HL-60 (cell line): ENCODE data around the gene ZBTB7C.

ENCODE experiments used
- DNase-seq, 2 experiments: peaks; one replicate each; pipeline ENCODE4 v3.0.0-alpha.2; 2010 to 2020; ENCODE audit warnings: low read depth in 1 of 2, low spot score in 1 of 2
- H3K27ac ChIP-seq: fragments of 250-450 bp; sonication (Bioruptor Pico); replicated peaks from 2 replicates; pipeline ENCODE4 v1.5.1; 2020; ENCODE audit warnings: mild to moderate bottlenecking, moderate library complexity
- H3K27me3 ChIP-seq: fragments of 250-450 bp; sonication (Bioruptor Pico); 2 replicates; pipeline ENCODE4 v1.5.1; 2021; ENCODE audit warnings: mild to moderate bottlenecking, moderate library complexity; ENCODE audit not compliant: insufficient read depth, poor library complexity, severe bottlenecking
- H3K4me3 ChIP-seq: replicated peaks from 2 replicates; pipeline ENCODE4 v1.5.1; 2011; ENCODE audit warnings: mild to moderate bottlenecking, control low read depth, low read length; ENCODE audit not compliant: insufficient read depth
- GABPA ChIP-seq: IDR thresholded peaks from 2 replicates; pipeline ENCODE4 v1.6.1; 2012; ENCODE audit warnings: low read depth
- POLR2AphosphoS5 ChIP-seq: IDR thresholded peaks from 2 replicates; pipeline ENCODE4 v1.6.1; 2012; ENCODE audit warnings: low read depth
- SPI1 ChIP-seq: IDR thresholded peaks from 2 replicates; pipeline ENCODE4 v1.6.1; 2012; ENCODE audit warnings: low read depth, mild to moderate bottlenecking, borderline replicate concordance
- long read RNA-seq: library from polyadenylated mRNA; unstranded; transcript quantifications from one replicate; pipeline ENCODE4 v2.0.0, GENCODE V29; 2020
- TF ChIP-seq, protein P1 (sequence below): IDR thresholded peaks from 2 replicates; pipeline ENCODE4 v1.6.1; 2012; ENCODE audit warnings: low read depth; ENCODE audit not compliant: insufficient replicate concordance
- TF ChIP-seq, protein P2 (sequence below): IDR thresholded peaks from one replicate; pipeline ENCODE4 v1.5.1; 2011; ENCODE audit warnings: low read length, control low read depth, inconsistent platforms; ENCODE audit not compliant: insufficient read depth

ZBTB7C gene
- long read RNA-seq, partial matches to known transcripts = 0 of 2 reads
- long read RNA-seq, other reads (novel, unspliced or antisense) = 2 of 2 reads

DNA sequence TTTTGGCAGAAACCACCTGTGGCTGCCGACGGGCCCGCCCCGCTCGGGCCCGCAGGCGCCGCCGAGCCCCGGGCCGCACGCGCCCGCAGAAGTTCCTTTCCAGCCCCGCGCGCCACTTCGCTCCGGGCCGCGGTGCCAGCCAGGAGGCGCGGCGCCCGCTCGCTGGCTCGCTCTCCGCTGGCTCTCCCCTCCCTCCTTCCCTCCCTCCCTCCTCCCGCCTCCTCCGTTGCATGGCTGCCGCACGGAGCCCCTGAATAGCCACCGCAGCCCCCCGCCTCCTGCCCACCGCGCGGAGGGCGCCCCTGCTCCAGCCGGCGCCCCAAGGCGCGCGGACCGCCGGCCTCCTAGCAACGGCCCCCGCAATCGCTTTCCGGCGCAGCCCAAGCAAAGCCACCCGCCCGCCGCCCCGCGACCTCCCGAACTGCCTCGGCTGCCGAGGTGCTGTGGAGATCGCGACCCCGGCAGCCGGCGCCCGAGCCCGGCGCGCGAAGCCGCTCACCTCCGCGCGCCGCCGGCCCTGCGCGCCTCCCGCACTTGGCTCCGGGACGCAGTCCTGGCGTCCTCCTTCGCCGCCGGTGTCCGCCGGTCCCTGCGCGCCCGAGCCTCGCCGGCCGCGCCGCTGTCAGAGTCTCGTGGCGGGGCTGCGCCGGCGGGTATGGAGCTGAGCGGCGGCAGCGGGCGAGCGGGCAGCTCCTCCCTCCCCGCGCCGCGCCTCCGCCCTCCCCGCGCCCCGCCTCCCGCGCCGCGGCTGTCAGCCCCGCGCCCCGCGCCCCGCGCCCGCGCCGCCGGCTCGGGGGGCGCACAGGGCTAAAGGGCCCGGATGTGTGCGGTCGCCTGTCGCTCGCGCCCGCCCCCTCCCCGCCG lies at the start of gene ZBTB7C:
Gene ZBTB7C (minus strand): TSS at position 657 of the 864 bp plus-strand sequence.
- DNase-seq = no peak
- Histone ChIP-seq H3K27ac (no peak within 1 kb of the TSS), H3K4me3 (peak within 1 kb of the TSS; percentile 66), H3K27me3 (peaks cover 55% of the 10 kb centered on the region)
- TF ChIP-seq SPI1 (no peak), GABPA (no peak), POLR2AphosphoS5 (no peak)
- TF ChIP-seq, protein P1, sequence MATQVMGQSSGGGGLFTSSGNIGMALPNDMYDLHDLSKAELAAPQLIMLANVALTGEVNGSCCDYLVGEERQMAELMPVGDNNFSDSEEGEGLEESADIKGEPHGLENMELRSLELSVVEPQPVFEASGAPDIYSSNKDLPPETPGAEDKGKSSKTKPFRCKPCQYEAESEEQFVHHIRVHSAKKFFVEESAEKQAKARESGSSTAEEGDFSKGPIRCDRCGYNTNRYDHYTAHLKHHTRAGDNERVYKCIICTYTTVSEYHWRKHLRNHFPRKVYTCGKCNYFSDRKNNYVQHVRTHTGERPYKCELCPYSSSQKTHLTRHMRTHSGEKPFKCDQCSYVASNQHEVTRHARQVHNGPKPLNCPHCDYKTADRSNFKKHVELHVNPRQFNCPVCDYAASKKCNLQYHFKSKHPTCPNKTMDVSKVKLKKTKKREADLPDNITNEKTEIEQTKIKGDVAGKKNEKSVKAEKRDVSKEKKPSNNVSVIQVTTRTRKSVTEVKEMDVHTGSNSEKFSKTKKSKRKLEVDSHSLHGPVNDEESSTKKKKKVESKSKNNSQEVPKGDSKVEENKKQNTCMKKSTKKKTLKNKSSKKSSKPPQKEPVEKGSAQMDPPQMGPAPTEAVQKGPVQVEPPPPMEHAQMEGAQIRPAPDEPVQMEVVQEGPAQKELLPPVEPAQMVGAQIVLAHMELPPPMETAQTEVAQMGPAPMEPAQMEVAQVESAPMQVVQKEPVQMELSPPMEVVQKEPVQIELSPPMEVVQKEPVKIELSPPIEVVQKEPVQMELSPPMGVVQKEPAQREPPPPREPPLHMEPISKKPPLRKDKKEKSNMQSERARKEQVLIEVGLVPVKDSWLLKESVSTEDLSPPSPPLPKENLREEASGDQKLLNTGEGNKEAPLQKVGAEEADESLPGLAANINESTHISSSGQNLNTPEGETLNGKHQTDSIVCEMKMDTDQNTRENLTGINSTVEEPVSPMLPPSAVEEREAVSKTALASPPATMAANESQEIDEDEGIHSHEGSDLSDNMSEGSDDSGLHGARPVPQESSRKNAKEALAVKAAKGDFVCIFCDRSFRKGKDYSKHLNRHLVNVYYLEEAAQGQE = no peak
- TF ChIP-seq, protein P2, sequence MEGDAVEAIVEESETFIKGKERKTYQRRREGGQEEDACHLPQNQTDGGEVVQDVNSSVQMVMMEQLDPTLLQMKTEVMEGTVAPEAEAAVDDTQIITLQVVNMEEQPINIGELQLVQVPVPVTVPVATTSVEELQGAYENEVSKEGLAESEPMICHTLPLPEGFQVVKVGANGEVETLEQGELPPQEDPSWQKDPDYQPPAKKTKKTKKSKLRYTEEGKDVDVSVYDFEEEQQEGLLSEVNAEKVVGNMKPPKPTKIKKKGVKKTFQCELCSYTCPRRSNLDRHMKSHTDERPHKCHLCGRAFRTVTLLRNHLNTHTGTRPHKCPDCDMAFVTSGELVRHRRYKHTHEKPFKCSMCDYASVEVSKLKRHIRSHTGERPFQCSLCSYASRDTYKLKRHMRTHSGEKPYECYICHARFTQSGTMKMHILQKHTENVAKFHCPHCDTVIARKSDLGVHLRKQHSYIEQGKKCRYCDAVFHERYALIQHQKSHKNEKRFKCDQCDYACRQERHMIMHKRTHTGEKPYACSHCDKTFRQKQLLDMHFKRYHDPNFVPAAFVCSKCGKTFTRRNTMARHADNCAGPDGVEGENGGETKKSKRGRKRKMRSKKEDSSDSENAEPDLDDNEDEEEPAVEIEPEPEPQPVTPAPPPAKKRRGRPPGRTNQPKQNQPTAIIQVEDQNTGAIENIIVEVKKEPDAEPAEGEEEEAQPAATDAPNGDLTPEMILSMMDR = no peak

DNA sequence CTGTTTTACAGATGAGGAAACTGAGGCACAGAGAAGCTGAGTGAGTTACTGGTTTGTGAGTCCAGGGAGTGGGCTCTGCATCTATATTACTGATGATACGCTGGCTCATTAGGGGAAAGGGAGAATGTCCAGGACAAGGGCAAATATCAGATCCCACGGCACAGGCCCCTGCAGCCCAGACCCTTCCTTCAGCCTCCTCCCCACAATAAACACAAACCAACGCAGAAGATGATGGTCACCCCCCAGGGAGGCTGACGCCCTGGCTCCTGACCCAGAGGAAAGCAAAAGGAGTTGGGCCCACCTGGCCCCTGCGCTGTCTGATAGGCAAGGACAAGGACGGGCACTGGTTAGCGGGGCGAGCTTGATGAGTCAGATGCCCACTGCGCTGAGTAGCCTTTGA lies 47.7 kb upstream of the ZBTB7C start:
- H3K27ac ChIP-seq = no peak overlapping the region
- no peak overlapping the region for H3K4me3 ChIP-seq
- DNase-seq = no peak
- no peak for TF ChIP-seq POLR2AphosphoS5
- TF ChIP-seq, protein P2 = no peak
- TF ChIP-seq GABPA = no peak
- TF ChIP-seq SPI1 = no peak
- TF ChIP-seq, protein P1 = no peak
- peaks cover 17% of the 10 kb centered on the region for H3K27me3 ChIP-seq

DNA sequence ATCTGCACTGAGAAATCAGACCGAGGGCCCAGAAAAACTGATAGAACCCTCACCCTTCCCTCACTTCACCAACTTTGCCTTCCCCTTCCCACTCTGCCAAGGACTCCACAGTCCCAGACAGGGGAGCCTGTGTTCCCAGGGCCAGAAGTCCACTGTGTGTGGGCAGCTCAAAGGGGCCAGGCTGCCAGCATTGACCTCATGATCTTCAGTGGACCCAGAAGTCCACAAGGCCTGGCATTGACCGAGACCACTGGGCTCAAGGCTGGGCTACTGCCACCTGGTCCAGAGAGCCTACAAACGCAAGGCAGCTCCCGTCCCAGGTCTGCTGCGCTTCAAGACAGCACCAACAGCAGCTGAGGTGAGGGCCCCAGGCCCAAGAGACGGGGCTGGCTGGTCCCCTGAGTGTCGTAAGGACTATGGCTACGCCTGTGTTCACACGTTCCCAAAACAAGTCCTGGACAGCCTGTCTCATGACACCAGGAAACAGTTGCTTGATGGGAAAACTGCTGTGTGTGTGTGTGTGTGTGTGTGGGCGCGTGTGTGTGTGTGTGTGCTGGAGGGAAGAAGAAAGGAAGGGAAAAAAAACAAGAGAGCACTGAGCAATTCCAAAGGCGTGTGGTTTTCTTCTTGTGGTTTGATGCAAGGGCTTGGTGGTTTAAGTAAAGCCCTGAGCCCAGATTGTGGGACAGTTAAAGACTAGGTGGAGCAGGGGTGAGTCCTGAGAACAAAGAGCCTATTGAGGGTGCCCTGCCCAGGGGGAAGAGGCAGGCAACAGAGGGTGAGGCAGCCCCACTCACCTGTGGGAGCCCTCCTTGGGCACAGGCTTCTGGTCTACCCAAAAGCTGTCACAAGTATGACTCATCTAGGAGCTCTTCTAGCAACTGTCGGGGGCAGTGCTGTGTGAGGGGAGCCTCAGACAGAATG lies 46.6 kb upstream of the ZBTB7C start:
- TF ChIP-seq, protein P2 = no peak
- peak; percentile 87 for TF ChIP-seq POLR2AphosphoS5
- no peak; the same call in 1 of the 2 replicates for TF ChIP-seq SPI1
- TF ChIP-seq, protein P1 = no peak
- TF ChIP-seq GABPA = peak; percentile 54; the same call in 1 of the 2 replicates
- no peak overlapping the region for H3K4me3 ChIP-seq
- H3K27me3 ChIP-seq = peaks cover 17% of the 10 kb centered on the region
- peak; percentile 27 to 80 for DNase-seq
- H3K27ac ChIP-seq = no peak overlapping the region
